HG02970 (cell line): ENCODE results near the gene SF3A1.
"Not testable (repeated sequence)": the region's sequence is repeated elsewhere in the genome, so short reads cannot be mapped to it uniquely, and the experiment has no call there.

Experiments
- ATAC-seq: cut with Tn5 transposase; IDR thresholded peaks from one replicate; pipeline ENCODE4 v1.9.1; 2021; ENCODE audit warnings: mild to moderate bottlenecking, moderate library complexity, moderate number of reproducible peaks; ENCODE audit not compliant: unreplicated experiment, low FRiP score

Gene SF3A1

GRCh38 chr22:30356449-30357235, at the start of gene SF3A1, which contains the start of gene CCDC157:
Gene SF3A1 (minus strand): TSS chr22:30356894. CDS start chr22:30356792, 102 bp downstream.
Gene CCDC157 (plus strand): TSS chr22:30357007. CDS start chr22:30366001, 8,994 bp downstream.
- peak; percentile 90 for ATAC-seq

GRCh38 chr22:30406400-30406799, 49.7 kb upstream of the SF3A1 start:
- no peak for ATAC-seq

GRCh38 chr22:30405731-30406130, 49.0 kb upstream of the SF3A1 start:
- no peak for ATAC-seq

GRCh38 chr22:30404307-30404706, 47.6 kb upstream of the SF3A1 start:
- ATAC-seq = no peak

- ATAC-seq = not testable (repeated sequence)
Observed at GRCh38 chr22:30402766-30403104, 46.0 kb upstream of the SF3A1 start.

GRCh38 chr22:30402028-30402765, 45.5 kb upstream of the SF3A1 start:
- no peak for ATAC-seq

- not testable (repeated sequence) for ATAC-seq
Observed at GRCh38 chr22:30401024-30401423, 44.3 kb upstream of the SF3A1 start.

GRCh38 chr22:30400159-30400558, 43.5 kb upstream of the SF3A1 start:
- no peak for ATAC-seq

- ATAC-seq = no peak
Observed at GRCh38 chr22:30399718-30400117, 43.0 kb upstream of the SF3A1 start.

- no peak for ATAC-seq
Observed at GRCh38 chr22:30398685-30399680, 42.3 kb upstream of the SF3A1 start.

- ATAC-seq = no peak
Observed at GRCh38 chr22:30397656-30398635, 41.3 kb upstream of the SF3A1 start.

GRCh38 chr22:30396871-30397655, 40.4 kb upstream of the SF3A1 start, which contains the start of gene SEC14L2:
Gene SEC14L2 (plus strand): TSS chr22:30397018. CDS start chr22:30397117, 99 bp downstream.
- ATAC-seq = no peak

GRCh38 chr22:30393885-30394284, 37.2 kb upstream of the SF3A1 start:
- no peak for ATAC-seq

- no peak for ATAC-seq
Observed at GRCh38 chr22:30393322-30393680, 36.6 kb upstream of the SF3A1 start.

- ATAC-seq = no peak
Observed at GRCh38 chr22:30392661-30393321, 36.1 kb upstream of the SF3A1 start.

GRCh38 chr22:30390974-30391691, 34.4 kb upstream of the SF3A1 start:
- ATAC-seq = no peak
